CD4-positive, alpha-beta T cell treated with Interleukin-10 for 1 hour (primary cell): ENCODE measurements around the gene APC2.
"Not testable (repeated sequence)": the region's sequence is repeated elsewhere in the genome, so short reads cannot be mapped to it uniquely, and the experiment has no call there.

Experiments
- DNase-seq: peaks from one replicate; pipeline ENCODE4 v3.0.0-alpha.2; 2020

Gene APC2

GRCh38 chr19:1467215-1467489 lies 17.2 kb downstream of the APC2 start:
- no peak for DNase-seq

GRCh38 chr19:1467490-1468273 lies 17.8 kb downstream of the APC2 start:
- no peak for DNase-seq

DNA sequence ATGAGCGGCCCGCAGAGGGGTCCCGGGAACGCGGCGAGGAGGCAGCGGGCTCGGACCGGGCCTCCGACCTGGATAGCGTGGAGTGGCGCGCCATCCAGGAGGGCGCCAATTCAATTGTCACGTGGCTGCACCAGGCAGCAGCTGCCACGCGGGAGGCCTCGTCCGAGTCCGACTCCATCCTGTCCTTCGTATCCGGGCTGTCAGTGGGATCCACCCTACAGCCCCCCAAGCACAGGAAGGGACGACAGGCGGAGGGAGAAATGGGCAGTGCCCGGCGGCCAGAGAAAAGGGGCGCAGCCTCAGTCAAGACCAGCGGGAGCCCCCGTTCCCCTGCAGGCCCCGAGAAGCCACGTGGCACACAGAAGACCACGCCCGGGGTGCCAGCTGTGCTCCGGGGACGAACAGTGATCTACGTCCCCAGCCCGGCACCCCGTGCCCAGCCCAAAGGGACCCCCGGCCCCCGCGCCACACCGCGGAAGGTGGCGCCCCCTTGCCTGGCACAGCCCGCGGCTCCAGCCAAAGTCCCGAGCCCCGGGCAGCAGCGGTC lies 18.4 kb downstream of the APC2 start:
- no peak for DNase-seq

DNA sequence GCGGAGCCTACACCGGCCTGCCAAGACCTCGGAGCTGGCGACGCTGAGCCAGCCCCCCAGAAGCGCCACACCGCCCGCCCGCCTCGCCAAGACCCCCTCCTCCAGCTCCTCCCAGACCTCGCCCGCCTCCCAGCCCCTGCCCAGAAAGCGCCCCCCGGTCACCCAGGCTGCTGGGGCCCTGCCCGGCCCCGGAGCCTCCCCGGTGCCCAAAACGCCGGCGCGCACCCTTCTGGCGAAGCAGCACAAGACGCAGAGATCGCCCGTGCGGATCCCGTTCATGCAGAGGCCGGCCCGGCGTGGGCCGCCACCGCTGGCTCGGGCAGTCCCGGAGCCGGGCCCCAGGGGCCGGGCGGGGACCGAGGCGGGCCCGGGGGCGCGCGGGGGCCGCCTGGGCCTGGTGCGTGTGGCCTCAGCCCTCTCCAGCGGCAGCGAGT lies 18.9 kb downstream of the APC2 start:
- DNase-seq: no peak

DNA sequence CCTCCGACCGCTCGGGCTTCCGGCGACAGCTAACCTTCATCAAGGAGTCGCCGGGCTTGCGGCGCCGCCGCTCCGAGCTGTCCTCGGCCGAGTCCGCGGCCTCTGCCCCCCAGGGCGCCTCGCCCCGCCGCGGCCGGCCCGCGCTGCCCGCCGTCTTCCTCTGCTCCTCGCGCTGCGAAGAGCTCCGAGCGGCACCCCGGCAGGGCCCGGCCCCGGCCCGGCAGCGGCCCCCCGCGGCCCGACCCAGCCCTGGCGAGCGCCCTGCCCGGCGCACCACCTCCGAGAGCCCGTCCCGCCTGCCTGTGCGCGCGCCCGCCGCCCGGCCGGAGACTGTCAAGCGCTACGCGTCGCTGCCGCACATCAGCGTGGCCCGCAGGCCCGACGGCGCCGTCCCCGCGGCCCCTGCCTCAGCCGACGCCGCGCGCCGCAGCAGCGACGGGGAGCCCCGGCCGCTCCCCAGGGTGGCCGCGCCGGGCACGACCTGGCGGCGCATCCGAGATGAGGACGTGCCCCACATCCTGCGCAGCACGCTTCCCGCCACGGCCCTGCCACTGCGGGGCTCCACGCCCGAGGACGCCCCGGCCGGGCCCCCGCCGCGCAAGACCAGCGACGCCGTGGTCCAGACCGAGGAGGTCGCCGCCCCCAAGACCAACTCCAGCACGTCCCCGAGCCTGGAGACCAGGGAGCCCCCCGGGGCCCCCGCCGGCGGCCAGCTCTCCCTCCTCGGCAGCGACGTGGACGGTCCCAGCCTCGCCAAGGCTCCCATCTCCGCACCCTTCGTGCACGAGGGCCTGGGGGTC lies 19.5 kb downstream of the APC2 start:
- DNase-seq: no peak

DNA sequence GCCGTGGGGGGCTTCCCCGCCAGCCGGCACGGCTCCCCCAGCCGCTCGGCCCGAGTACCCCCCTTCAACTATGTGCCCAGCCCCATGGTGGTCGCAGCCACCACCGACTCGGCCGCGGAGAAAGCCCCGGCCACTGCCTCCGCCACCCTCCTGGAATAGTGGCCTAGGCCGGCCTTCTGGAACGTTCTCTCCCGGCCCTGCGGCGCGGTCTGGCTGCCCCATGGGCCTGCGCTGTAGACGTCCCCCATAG lies 20.1 kb downstream of the APC2 start:
- DNase-seq: no peak

- peak; percentile 79 for DNase-seq
Observed at GRCh38 chr19:1470305-1471009, 20.5 kb downstream of the APC2 start.

- no peak for DNase-seq
Observed at GRCh38 chr19:1471010-1471514, 21.1 kb downstream of the APC2 start.

- peak; percentile 40 for DNase-seq
Observed at GRCh38 chr19:1471515-1472160, 21.7 kb downstream of the APC2 start.

- no peak for DNase-seq
Observed at GRCh38 chr19:1472231-1473084, 22.5 kb downstream of the APC2 start.

DNA sequence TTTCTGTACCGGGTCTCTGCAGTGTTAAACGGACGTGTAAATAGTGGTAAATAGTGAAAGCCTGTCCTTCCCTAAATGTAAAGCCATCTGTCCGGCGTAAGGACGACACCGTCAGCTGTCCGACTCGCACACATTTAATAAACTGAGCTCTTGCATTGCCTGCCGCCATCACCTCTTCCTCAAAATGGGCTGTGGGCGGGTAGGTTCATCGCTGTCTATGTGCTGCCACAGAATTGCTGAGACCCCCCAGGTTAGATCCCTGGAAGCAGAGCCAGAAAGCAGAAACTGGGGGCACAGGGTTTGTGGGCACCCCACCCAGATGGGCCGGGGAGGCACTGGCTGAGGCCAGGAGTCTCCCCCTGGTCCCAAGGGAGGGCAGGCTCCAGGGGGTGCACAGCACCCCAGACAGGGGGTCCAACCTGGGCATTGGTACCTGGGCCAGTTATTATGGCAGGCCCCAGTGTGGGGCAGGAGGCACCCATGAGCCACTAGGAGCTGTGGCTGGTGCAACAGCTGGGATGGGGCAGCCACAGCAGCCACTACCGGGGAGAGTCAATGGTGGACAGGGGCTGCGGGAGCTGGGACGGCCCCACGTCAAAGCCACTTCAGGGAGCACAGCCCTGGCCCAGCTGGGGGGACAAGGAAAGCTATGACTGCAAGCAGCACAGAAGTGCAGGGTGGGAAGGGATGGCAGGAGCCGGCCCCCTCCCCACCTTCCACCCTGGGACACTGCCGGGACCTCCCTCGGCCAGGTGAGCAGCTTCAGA lies 23.3 kb downstream of the APC2 start:
- DNase-seq: no peak

GRCh38 chr19:1474011-1474764 lies 24.3 kb downstream of the APC2 start:
- DNase-seq: no peak

GRCh38 chr19:1474765-1475351 lies 24.9 kb downstream of the APC2 start:
- no peak for DNase-seq

DNA sequence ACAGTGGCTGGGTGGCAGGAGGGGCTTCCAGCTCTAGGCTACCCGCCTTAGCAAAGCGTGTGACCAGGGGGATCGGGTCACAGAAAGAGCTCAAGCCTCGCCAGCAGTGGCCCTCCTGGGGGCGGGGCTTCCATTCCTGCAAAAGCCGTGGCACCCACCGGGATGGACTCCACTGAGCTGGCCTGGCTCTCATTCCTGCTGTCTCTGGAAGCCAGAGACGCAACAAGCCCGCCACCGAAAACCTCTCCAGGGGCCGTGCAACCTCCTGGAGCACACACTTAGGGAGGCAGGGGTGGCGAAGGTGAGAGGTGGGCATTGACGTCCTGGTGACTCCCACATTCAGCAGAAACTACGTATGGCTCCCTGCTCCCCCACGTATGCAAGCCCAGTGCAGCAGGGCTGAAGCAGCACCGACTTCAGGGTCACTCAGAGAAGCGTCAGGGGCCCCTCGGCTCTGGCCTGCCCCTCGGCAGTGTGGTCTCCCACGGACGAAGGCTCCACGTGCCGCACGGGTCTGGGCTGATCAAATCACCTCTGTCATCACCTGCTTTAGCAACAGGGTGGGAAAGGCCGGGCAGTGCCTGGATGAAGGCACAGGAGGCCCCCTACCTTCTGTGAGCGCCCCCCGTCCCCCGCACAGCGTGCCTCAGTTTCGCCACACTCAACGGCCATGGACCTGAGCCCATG lies 26.0 kb downstream of the APC2 start:
- DNase-seq: no peak

GRCh38 chr19:1477056-1477455 lies 27.1 kb downstream of the APC2 start:
- DNase-seq: not testable (repeated sequence)

DNA sequence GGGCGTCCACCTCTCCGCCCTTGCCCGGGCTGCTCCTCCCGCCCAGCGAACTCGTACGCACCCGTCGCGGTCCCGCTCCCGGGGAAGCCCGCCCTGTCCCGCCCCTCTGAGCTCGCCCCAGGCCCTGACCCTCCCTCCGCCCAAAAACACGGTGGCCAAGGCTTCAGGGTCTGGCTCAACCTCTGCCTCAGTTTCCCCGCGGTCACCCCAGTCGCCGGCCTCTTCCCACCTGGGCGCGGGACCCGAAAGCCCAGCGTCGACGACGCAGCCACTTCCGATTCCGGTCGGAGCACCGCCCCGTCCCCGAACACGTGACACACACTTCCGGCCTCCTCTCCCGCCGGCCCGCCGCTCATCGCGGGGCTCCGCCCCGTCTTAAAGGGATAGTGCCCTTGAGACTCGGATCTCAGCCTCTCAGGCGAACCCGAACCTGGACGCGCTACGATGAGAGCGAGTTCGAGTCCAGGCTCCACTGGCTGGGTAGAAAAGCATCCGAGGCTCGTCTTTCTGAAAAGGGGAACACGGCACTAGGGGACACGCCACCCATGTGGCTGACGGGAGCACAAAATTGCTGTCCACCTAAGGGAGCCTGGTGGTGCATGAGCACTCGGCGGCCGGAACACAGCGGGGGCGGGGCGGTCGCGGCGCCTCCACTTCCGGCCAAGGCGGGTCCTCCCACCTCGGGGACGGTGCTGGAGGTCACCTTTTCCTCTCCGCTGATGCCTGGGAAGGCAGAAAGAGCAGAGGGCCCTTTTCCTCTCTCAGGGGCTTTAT lies 29.2 kb downstream of the APC2 start, which contains the start of gene C19orf25:
Gene C19orf25, minus strand, starts transcription at position 282 of the 774 bp plus-strand sequence. CDS start 312 bp downstream, outside the sequence.
- peak; percentile 93 for DNase-seq

GRCh38 chr19:1481224-1481892 lies 31.4 kb downstream of the APC2 start:
- no peak for DNase-seq

DNA sequence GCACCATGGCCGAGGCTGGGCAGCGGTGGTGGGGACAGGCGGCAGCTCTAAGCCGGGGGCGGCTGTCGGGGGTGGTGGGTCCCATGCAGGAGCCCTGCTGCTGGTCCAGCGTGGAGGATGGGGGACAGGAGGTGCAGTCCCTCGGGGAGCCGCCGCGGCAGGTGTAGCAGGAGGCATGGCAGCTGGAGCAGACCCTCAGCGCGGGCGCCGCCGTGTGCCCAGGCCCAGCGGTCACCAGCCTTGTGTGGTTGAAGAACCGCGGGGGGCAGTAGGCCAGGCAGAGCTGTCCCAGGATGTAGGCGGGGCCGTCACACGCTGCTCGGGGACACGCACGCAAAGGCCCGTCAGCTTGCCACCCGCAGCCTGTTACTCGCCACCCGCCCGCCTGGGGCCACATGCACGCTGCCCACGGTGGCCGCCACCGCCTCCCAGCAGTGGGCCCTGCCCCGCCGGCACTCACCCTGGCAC lies 32.0 kb downstream of the APC2 start:
- DNase-seq: no peak
